Kidney (tissue), 14 donors: ENCODE data around the gene SEMA3D. TPM values are rescaled to one million over a fixed set of nuclear protein-coding genes. Genes with fewer than 3 reads are reported as not detected.

Source experiments
- DNase-seq, 5 donors: peaks; one replicate each; pipeline ENCODE4 v3.0.0-alpha.2; 2013 to 2020
- FAIRE-seq: peaks from 2 replicates; lab custom pipeline; 2012; peaks lifted over from hg19 to GRCh38; lab: Jason Lieb, UNC
- H3K27ac ChIP-seq, 2 donors: one replicate each; pipeline ENCODE4 v1.7.0; 2013; ENCODE audit warnings: low read depth in 2 of 2, low read length in 2 of 2, inconsistent platforms in 1 of 2
- H3K27me3 ChIP-seq: one replicate; pipeline ENCODE4 v1.7.1; 2013; ENCODE audit warnings: low read length, inconsistent platforms; ENCODE audit not compliant: control insufficient read depth, insufficient read depth
- H3K36me3 ChIP-seq, 3 donors: one replicate each; pipeline versions ENCODE4 v1.7.0 to v1.7.1; 2013; ENCODE audit warnings: low read length in 3 of 3, control low read depth in 1 of 3, inconsistent platforms in 1 of 3; ENCODE audit not compliant: insufficient read depth in 3 of 3, control insufficient read depth in 2 of 3
- H3K4me1 ChIP-seq, 3 donors: one replicate each; pipeline versions ENCODE4 v1.7.0 to v1.7.1; 2013; ENCODE audit warnings: low read length in 3 of 3, inconsistent platforms in 1 of 3, low read depth in 1 of 3; ENCODE audit not compliant: control insufficient read depth in 2 of 3, insufficient read depth in 2 of 3
- H3K4me3 ChIP-seq, 3 donors: one replicate each; pipeline versions ENCODE4 v1.7.0 to v1.8.1; 2013; ENCODE audit warnings: low read length in 3 of 3, control low read depth in 1 of 3, inconsistent platforms in 1 of 3
- H3K9ac ChIP-seq, 3 donors: one replicate each; pipeline versions ENCODE4 v1.7.0 to v1.7.1; 2013; ENCODE audit warnings: low read length in 3 of 3, control low read depth in 1 of 3, inconsistent platforms in 1 of 3
- H3K9me3 ChIP-seq, 3 donors: one replicate each; pipeline versions ENCODE4 v1.7.0 to v1.7.1; 2013; ENCODE audit warnings: low read length in 3 of 3, control low read depth in 1 of 3, inconsistent platforms in 1 of 3; ENCODE audit not compliant: control insufficient read depth in 2 of 3, insufficient read depth in 1 of 3
- intact Hi-C: fragments of 100-400 bp; cut with DNase I; formaldehyde crosslinking; loops from one replicate; pipeline ENCODE4 v1.11.1; 2022
- polyA plus RNA-seq: library from polyadenylated mRNA; stranded (reverse); fragments of 350-450 nt; fragmentation: Illumina TruSeq; extraction: RNeasy Lipid Tissue Mini Kit (QIAGEN cat#74804); gene quantifications from one replicate; pipeline ENCODE4 v1.2.3, GENCODE V29; 2014; ENCODE audit warnings: low read depth, low replicate concordance; ENCODE audit not compliant: insufficient read depth
- total RNA-seq: library from RNA; stranded (reverse); fragmentation: NEBNext Ultra II Directional; extraction: Animal tissue kit (Norgen Biotek cat#: 25700); gene quantifications from one replicate; pipeline ENCODE4 v1.2.1, GENCODE V29; 2021
- TF ChIP-seq, protein P1 (sequence below): IDR thresholded peaks from 3 replicates; pipeline ENCODE4 v1.5.1; 2012; ENCODE audit warnings: mild to moderate bottlenecking, moderate library complexity, borderline replicate concordance; ENCODE audit not compliant: insufficient read depth; ENCODE audit errors: extremely low read depth
- donor health status: control.
- donor health status: control.
- donor health status: control.
- donor health status: control.
- donor health status: control.
- donor health status: DM: yes; HTN: yes; CAD: no.
- donor health status: Normal renal cell carcinoma (clear cell type).

Gene SEMA3D
- total and polyA plus RNA-seq, 2 donors from 2014 or later, result 0.82 to 17.5 TPM

DNA sequence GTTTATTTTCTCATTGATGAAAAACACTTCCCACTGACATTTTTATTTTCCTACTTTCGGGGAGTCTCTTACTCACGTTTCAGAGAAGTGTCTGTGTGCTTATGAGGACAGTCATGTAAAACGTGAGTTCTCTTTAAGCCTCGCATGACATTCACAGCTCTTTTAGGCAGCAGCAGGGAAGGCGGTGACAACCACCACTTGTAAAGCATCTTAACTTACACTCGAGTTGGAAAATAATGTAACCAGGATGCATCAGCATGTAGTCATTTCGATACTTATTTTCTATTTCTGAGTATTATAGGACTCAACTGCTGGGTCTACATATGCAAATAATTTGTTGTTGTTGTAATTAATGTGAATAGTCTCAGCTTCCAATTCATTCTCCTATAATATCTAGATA lies 153.6 kb downstream of the SEMA3D start:
- Histone ChIP-seq H3K9ac (no peak overlapping the region), H3K36me3 (no peaks in the 10 kb centered on the region), H3K4me1 (no peaks in the 10 kb centered on the region), H3K9me3 (no peaks in the 10 kb centered on the region), H3K27ac (no peak overlapping the region), H3K27me3 (no peaks in the 10 kb centered on the region), H3K4me3 (no peak overlapping the region)
- TF ChIP-seq, protein P1, sequence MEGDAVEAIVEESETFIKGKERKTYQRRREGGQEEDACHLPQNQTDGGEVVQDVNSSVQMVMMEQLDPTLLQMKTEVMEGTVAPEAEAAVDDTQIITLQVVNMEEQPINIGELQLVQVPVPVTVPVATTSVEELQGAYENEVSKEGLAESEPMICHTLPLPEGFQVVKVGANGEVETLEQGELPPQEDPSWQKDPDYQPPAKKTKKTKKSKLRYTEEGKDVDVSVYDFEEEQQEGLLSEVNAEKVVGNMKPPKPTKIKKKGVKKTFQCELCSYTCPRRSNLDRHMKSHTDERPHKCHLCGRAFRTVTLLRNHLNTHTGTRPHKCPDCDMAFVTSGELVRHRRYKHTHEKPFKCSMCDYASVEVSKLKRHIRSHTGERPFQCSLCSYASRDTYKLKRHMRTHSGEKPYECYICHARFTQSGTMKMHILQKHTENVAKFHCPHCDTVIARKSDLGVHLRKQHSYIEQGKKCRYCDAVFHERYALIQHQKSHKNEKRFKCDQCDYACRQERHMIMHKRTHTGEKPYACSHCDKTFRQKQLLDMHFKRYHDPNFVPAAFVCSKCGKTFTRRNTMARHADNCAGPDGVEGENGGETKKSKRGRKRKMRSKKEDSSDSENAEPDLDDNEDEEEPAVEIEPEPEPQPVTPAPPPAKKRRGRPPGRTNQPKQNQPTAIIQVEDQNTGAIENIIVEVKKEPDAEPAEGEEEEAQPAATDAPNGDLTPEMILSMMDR, result no peak
- intact Hi-C loops, result no loop called here
- FAIRE-seq (no peak), DNase-seq (no peak)

DNA sequence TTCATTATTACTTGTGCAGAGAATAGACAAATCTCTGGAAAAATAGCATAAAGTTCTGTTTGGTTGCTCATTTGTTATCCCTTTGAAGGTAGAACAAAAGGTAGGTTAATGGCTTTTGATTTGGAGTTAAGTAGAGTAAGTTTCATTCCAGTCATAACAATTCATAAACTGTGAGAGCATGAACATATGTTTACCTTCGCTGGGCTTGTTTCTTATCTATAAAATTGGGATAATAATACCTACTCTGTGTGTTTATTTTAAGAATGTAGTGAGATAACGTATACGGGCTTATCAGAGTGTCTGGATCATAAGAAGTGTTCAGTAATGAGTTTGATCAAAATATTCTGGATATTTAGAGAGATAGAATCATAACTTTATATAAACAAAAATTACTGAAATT lies 155.4 kb downstream of the SEMA3D start:
- Histone ChIP-seq H3K27me3 (no peaks in the 10 kb centered on the region), H3K9me3 (no peaks in the 10 kb centered on the region), H3K36me3 (no peaks in the 10 kb centered on the region), H3K27ac (no peak overlapping the region), H3K4me3 (no peak overlapping the region), H3K9ac (no peak overlapping the region), H3K4me1 (no peaks in the 10 kb centered on the region)
- DNase-seq (no peak), FAIRE-seq (no peak)
- intact Hi-C loops, result no loop called here
- TF ChIP-seq, protein P1, result no peak

GRCh38 chr7:85030893-85031292 lies 156.0 kb downstream of the SEMA3D start:
- FAIRE-seq (peak; percentile 13), DNase-seq (peak in 2 of 5 donors; percentile 56 to 71)
- H3K4me1 ChIP-seq, result no peaks in the 10 kb centered on the region

More at GRCh38 chr7:85030893-85031292, 156.0 kb downstream of the SEMA3D start:
- intact Hi-C loops, result no loop called here
- H3K27me3 ChIP-seq, result no peaks in the 10 kb centered on the region
- no peaks in the 10 kb centered on the region for H3K36me3 ChIP-seq
- H3K27ac ChIP-seq, result no peak overlapping the region
- TF ChIP-seq, protein P1, result peak; percentile 32
- H3K4me3 ChIP-seq, result no peak overlapping the region
- no peak overlapping the region for H3K9ac ChIP-seq
- no peaks in the 10 kb centered on the region for H3K9me3 ChIP-seq
